Measurements from ENCODE around the gene CD19.

Gene CD19

GRCh38 chr16:28893291-28893690 lies 38.5 kb upstream of the CD19 start:
- TF ChIP-seq CTCF (IDR thresholded peaks at IDR 0.05; ENCODE audit: low read depth, low read length): no peak
- DNase-seq (ENCODE audit: extremely low read depth, low read depth): no peak

GRCh38 chr16:28895609-28896008 lies 36.2 kb upstream of the CD19 start:
- no peak for TF ChIP-seq CTCF (IDR thresholded peaks at IDR 0.05; ENCODE audit: low read depth, low read length)
- no peak for DNase-seq (ENCODE audit: extremely low read depth, low read depth)

- DNase-seq (ENCODE audit: extremely low read depth, low read depth): no peak
- TF ChIP-seq CTCF (IDR thresholded peaks at IDR 0.05; ENCODE audit: low read depth, low read length): no peak
Observed at GRCh38 chr16:28897826-28898225, 33.9 kb upstream of the CD19 start.

- no peak for DNase-seq (ENCODE audit: extremely low read depth, low read depth)
- no peak for TF ChIP-seq CTCF (IDR thresholded peaks at IDR 0.05; ENCODE audit: low read depth, low read length)
Observed at GRCh38 chr16:28898266-28898665, 33.5 kb upstream of the CD19 start.

- DNase-seq (ENCODE audit: extremely low read depth, low read depth): no peak
- no peak for TF ChIP-seq CTCF (IDR thresholded peaks at IDR 0.05; ENCODE audit: low read depth, low read length)
Observed at GRCh38 chr16:28898942-28899341, 32.8 kb upstream of the CD19 start.

- DNase-seq (ENCODE audit: extremely low read depth, low read depth): no peak
Observed at GRCh38 chr16:28899882-28900590, 31.7 kb upstream of the CD19 start.

GRCh38 chr16:28900601-28901000 lies 31.2 kb upstream of the CD19 start:
- DNase-seq (ENCODE audit: extremely low read depth, low read depth): no peak
- no peak for TF ChIP-seq CTCF (IDR thresholded peaks at IDR 0.05; ENCODE audit: low read depth, low read length)

More at GRCh38 chr16:28899882-28900590, 31.7 kb upstream of the CD19 start:
- no peak for TF ChIP-seq CTCF (IDR thresholded peaks at IDR 0.05; ENCODE audit: low read depth, low read length)

Measured in AG09319 (cell line).